IPS DF 6.9 (cell line): ENCODE results near the gene OR52E4.

ENCODE experiments used
- DNase-seq: peaks from one replicate; pipeline ENCODE4 v3.0.0-alpha.2; 2013; ENCODE audit warnings: low read depth, low spot score
- H3K27ac ChIP-seq: one replicate; pipeline ENCODE4 v1.5.1; 2013; ENCODE audit warnings: low read length, control low read depth
- H3K27me3 ChIP-seq: 2 replicates; pipeline ENCODE4 v1.6.1; 2013; ENCODE audit warnings: mild to moderate bottlenecking, low read length; ENCODE audit not compliant: control insufficient read depth, insufficient read depth
- H3K36me3 ChIP-seq: 2 replicates; pipeline ENCODE4 v1.6.1; 2013; ENCODE audit warnings: low read length; ENCODE audit not compliant: control insufficient read depth, insufficient read depth
- H3K4me1 ChIP-seq: 2 replicates; pipeline ENCODE4 v1.6.1; 2013; ENCODE audit warnings: low read length; ENCODE audit not compliant: control insufficient read depth, insufficient read depth
- H3K4me3 ChIP-seq: 2 replicates; pipeline ENCODE4 v1.5.1; 2013; ENCODE audit warnings: mild to moderate bottlenecking, low read length
- H3K9me3 ChIP-seq: 2 replicates; pipeline ENCODE4 v1.6.1; 2013; ENCODE audit warnings: low read length, inconsistent platforms; ENCODE audit not compliant: control insufficient read depth, insufficient read depth
- WGBS: extraction: QIAGEN DNeasy Blood & Tissue Kit; methylation state at CpG from one replicate; pipeline ENCODE4 v1.1.7; 2013; ENCODE audit warnings: mixed read lengths, missing lambda C conversion rate; ENCODE audit not compliant: insufficient read length, insufficient coverage; 5-methylcytosine and 5-hydroxymethylcytosine counted together

The OR52E4 gene

GRCh38 chr11:5928811-5929210, 48.4 kb downstream of the OR52E4 start:
- Histone ChIP-seq H3K27ac (no peak overlapping the region), H3K36me3 (no peaks in the 10 kb centered on the region), H3K9me3 (no peaks in the 10 kb centered on the region), H3K27me3 (no peaks in the 10 kb centered on the region), H3K4me3 (no peak overlapping the region), H3K4me1 (no peaks in the 10 kb centered on the region)
- WGBS, result no CpG with 5 or more reads among the region's 15 CpGs
- no peak for DNase-seq

GRCh38 chr11:5929571-5930368, 49.3 kb downstream of the OR52E4 start:
- H3K27ac ChIP-seq, result no peak overlapping the region
- no CpG with 5 or more reads among the region's 31 CpGs for WGBS
- H3K36me3 ChIP-seq, result no peaks in the 10 kb centered on the region
- no peaks in the 10 kb centered on the region for H3K27me3 ChIP-seq
- no peaks in the 10 kb centered on the region for H3K4me1 ChIP-seq
- DNase-seq, result no peak
- H3K9me3 ChIP-seq, result no peaks in the 10 kb centered on the region
- no peak overlapping the region for H3K4me3 ChIP-seq

GRCh38 chr11:5930614-5931013, 50.2 kb downstream of the OR52E4 start:
- WGBS, result no CpG with 5 or more reads among the region's 19 CpGs
- H3K9me3 ChIP-seq, result no peaks in the 10 kb centered on the region
- no peaks in the 10 kb centered on the region for H3K27me3 ChIP-seq
- no peak overlapping the region for H3K4me3 ChIP-seq
- H3K36me3 ChIP-seq, result no peaks in the 10 kb centered on the region
- DNase-seq, result no peak
- no peak overlapping the region for H3K27ac ChIP-seq
- H3K4me1 ChIP-seq, result no peaks in the 10 kb centered on the region

- no CpG with 5 or more reads among the region's 8 CpGs for WGBS
- no peak overlapping the region for H3K27ac ChIP-seq
- H3K4me1 ChIP-seq, result no peaks in the 10 kb centered on the region
- no peak overlapping the region for H3K4me3 ChIP-seq
- H3K27me3 ChIP-seq, result no peaks in the 10 kb centered on the region
- H3K9me3 ChIP-seq, result no peaks in the 10 kb centered on the region
- no peak for DNase-seq
- no peaks in the 10 kb centered on the region for H3K36me3 ChIP-seq
Measured at GRCh38 chr11:5931061-5931460, 50.6 kb downstream of the OR52E4 start.

GRCh38 chr11:5932671-5933070, 52.2 kb downstream of the OR52E4 start:
- H3K4me3 ChIP-seq, result no peak overlapping the region
- no peaks in the 10 kb centered on the region for H3K27me3 ChIP-seq
- no peaks in the 10 kb centered on the region for H3K36me3 ChIP-seq
- DNase-seq, result no peak
- no peaks in the 10 kb centered on the region for H3K9me3 ChIP-seq
- WGBS, result no CpG with 5 or more reads among the region's 11 CpGs
- no peak overlapping the region for H3K27ac ChIP-seq
- no peaks in the 10 kb centered on the region for H3K4me1 ChIP-seq

GRCh38 chr11:5933116-5933515, 52.7 kb downstream of the OR52E4 start:
- Histone ChIP-seq H3K36me3 (no peaks in the 10 kb centered on the region), H3K4me1 (no peaks in the 10 kb centered on the region), H3K9me3 (no peaks in the 10 kb centered on the region), H3K27ac (no peak overlapping the region), H3K4me3 (no peak overlapping the region), H3K27me3 (no peaks in the 10 kb centered on the region)
- no peak for DNase-seq
- no CpG with 5 or more reads among the region's 10 CpGs for WGBS
